22Rv1 (cell line): ENCODE data around the gene ADAMTS3.

Experiments
- H3K27ac ChIP-seq: fragments of 450-650 bp; 2 replicates; pipeline ENCODE4 v1.5.1; 2017
- ZFX ChIP-seq: fragments of 450-650 bp; IDR thresholded peaks from 2 replicates; pipeline ENCODE4 v1.6.1; 2017; ENCODE audit warnings: antibody characterized with exemption, borderline replicate concordance
- TF ChIP-seq, protein P1 (sequence below): fragments of 450-650 bp; IDR thresholded peaks from 2 replicates; pipeline ENCODE4 v1.5.1; 2017; ENCODE audit warnings: mild to moderate bottlenecking

ADAMTS3 gene

DNA sequence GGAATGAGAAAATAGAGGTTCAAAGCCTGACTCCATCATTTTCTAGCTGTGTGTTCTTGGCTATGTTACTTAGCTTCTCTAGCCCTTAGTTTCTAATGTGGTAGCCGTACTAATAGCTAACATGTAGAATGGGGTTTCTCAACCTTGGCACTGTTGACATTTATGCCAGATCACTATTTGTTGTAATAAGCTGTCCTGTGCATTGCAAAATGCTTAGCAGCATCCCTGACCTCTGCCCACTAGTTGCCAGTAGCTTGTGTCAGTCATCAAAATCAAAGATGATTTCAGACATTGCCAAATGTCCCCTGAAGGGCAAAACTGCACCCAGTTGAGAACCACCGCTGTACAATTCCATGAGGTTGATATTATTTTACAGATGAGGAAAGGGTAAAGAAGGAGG is 18.3 kb upstream of the ADAMTS3 start:
- no peak for TF ChIP-seq ZFX
- TF ChIP-seq, protein P1, sequence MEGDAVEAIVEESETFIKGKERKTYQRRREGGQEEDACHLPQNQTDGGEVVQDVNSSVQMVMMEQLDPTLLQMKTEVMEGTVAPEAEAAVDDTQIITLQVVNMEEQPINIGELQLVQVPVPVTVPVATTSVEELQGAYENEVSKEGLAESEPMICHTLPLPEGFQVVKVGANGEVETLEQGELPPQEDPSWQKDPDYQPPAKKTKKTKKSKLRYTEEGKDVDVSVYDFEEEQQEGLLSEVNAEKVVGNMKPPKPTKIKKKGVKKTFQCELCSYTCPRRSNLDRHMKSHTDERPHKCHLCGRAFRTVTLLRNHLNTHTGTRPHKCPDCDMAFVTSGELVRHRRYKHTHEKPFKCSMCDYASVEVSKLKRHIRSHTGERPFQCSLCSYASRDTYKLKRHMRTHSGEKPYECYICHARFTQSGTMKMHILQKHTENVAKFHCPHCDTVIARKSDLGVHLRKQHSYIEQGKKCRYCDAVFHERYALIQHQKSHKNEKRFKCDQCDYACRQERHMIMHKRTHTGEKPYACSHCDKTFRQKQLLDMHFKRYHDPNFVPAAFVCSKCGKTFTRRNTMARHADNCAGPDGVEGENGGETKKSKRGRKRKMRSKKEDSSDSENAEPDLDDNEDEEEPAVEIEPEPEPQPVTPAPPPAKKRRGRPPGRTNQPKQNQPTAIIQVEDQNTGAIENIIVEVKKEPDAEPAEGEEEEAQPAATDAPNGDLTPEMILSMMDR = no peak
- no peak overlapping the region for H3K27ac ChIP-seq

DNA sequence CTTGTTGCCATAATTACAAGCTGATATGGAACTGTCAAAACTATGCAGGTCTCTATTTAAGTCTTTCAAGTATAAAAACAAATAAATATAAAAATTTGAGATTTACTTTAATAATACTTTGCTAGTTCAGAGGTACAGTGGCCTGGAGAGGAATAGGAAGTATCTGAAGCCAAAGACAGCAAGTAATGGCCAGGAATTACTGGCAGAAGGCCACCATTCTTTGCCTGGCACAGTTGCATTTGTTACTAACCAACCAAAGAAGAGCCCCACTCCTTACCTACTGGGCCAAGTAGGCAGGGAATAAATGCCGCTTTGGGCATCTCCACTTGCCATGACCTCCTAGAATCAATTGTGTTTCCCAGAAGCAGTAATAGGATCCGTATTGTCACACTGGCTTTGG is 13.8 kb upstream of the ADAMTS3 start:
- H3K27ac ChIP-seq = no peak overlapping the region
- TF ChIP-seq, protein P1 = no peak
- no peak for TF ChIP-seq ZFX

DNA sequence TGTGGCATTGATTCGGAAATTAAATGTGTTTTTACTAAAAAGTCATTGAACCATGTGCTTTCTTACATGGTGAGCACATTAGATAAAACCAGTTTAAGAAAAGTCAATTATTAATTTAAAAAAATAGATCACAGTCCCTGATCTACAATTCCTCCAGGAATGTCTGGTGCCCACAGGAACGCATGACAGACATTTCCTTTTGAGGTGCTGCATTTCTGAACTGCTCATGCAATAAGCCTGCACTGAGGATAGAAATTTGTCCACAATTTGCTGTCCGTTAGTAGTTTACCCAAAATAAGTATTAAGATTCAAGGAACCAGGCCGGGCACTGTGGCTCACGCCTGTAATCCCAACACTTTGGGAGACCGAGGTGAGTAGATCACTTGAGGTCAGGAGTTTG is 8.2 kb upstream of the ADAMTS3 start:
- TF ChIP-seq, protein P1 = no peak
- TF ChIP-seq ZFX = no peak
- H3K27ac ChIP-seq = no peak overlapping the region

DNA sequence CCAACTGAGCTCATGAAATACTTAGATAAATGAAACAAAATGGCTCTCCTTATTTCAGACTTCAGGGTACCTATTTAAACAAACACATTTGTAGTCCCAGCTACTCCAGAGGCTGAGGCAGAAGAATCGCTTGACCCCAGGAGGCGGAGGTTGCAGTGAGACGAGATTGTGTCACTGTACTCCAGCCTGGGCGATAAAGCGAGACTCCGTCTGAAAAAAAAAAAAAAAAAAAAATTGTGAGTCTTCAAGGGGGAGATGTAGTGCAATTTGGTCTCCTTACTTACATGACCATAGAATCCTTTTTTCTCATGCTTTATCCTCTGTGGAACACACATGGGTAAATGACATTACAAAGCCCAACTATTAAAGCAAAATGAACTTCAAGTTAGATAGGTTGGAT is 2.3 kb upstream of the ADAMTS3 start:
- no peak overlapping the region for H3K27ac ChIP-seq
- TF ChIP-seq, protein P1 = no peak
- TF ChIP-seq ZFX = no peak

DNA sequence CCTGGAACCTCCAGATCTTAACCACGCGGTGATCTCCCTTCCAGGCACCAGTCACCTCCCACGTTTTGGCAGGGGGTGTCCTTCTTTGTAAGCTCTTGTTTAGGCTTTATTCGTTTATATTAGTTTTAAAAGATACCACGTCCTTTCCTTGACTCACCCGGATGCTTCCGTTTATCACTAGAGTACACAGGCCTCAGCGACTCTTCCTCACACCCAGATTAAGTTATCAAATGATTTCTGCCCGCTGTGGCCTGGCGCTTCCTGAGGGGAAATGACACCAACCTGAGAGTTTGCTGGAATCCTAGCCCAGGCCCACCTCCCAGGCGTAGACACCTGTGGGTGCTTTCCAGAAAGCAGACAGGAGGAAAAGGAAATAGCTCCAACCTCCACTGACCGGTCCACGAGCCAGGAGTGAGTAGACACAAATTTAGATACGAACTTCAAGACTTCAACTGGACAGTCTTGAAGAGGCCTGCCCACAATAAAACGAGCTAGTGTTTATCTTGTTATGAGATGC is 756 bp upstream of the ADAMTS3 start:
- H3K27ac ChIP-seq = peak overlapping the region; percentile 91
- TF ChIP-seq ZFX = no peak
- TF ChIP-seq, protein P1 = no peak

DNA sequence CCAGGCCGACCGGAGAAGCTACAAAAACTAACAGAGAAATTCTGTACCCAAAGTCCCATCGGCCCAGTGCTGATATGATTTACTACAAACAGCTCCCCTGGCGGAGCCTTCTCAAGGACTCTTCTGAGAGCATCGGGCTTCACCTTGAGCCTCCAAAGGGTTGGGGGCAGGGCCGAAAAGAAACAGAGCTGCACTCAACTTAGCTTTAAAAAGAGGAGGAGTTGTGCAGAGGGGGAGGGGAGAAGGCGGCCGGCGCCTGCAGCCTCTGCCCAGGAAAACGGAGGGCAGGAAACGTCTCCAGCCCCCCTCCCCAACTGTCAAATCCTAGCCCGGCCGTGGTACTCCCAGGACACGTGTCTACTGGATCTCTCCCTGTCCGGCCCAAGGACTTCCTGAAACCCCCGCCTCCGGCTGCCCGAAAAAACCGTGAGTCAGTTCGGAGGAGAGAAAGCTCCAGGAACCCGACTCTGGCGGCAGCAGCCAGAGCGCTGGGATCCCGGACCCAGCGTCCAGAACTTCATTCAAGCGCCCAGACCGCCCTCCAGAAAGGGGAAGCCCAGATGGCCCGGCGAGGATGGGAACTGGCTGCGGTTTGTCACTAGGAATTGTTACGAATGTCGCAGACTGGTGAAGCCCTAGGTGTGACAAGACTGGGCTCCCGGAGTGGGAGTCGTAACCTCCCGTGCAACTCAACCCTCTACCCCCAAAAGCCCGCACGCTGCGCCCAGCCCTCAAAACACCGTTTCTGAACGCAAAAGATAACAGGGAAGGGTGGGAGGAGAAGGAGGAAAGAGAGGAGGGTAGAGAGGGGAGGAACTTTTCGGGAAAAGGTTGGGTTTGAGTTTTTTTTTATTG is 973 bp downstream of the ADAMTS3 start:
- peak overlapping the region; percentile 91 for H3K27ac ChIP-seq
- TF ChIP-seq, protein P1 = peak; percentile 74
- TF ChIP-seq ZFX = no peak

DNA sequence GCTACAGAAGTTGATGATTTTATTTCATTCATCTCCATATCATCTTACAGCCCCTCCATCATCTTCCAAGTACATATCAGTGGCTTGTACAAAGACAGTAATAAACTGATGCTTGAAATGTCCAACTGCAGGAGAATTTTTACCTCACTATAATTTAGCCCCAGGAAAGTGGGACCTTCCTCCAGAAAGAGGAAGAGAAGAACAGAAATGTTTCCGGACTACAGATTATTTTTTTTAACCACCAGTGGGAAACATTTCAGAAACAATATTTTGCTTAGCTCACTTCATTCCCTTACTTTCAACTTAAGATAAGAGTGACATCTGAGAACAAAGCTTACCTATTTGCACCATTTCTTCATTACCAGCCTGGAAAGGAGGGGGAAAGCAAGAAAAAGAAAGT is 2.0 kb downstream of the ADAMTS3 start:
- peak overlapping the region; percentile 91 for H3K27ac ChIP-seq

More for the DNA sequence above, 2.0 kb downstream of the ADAMTS3 start:
- TF ChIP-seq, protein P1 = no peak
- TF ChIP-seq ZFX = no peak
